ENCODE measurements around the gene IDE.

IDE gene

DNA sequence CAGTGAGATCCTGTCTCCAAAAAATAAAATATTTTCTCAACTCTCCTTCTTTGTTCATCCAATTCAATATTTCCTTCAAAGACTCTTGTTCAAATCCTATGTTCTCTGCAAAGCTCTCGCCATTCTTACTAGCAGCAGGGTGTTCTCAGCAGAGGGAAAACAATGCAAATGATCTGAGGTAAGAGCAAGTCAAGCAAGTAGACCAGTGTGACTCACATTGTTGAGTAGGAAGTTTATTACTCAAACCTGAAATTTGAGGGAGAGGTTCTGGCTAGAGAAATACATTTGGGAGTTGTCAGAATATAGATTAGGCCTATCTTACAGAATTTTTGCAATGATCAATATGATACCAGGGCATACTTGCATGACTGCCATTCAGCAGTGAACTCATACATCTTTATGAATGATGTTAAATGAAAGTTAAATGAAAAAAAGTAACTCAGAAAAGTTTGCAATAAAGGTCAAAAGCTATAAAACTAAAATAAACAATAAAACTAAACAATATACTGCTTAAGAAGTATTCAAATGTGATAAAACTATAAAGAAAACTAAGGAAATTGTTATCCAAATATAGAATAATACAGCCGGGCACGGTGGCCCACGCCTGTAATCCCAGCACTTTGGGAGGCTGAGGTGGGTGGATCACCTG lies 5.8 kb downstream of the IDE start:
- DNase-seq, result peak; percentile 25

- DNase-seq, result no peak
Observed at GRCh38 chr10:92562424-92562823, 11.5 kb downstream of the IDE start.

DNA sequence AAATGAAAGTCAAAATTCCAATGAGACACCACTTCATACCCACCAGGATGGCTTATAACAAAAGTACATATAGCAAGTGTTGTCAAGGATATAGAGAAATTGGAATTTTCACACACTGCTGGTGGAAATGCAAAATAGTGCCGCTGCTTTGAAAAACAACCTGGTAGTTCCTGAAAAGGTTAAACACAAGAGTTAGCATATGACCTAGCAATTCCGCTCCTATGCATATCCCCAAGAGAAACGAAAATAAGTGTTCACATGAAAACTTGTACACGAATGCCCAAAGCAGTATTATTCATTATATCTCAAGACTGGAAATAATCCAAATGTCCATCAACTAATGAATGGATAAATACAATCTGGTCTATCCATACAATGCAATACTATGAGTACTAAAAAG lies 14.8 kb downstream of the IDE start:
- no peak for DNase-seq

DNA sequence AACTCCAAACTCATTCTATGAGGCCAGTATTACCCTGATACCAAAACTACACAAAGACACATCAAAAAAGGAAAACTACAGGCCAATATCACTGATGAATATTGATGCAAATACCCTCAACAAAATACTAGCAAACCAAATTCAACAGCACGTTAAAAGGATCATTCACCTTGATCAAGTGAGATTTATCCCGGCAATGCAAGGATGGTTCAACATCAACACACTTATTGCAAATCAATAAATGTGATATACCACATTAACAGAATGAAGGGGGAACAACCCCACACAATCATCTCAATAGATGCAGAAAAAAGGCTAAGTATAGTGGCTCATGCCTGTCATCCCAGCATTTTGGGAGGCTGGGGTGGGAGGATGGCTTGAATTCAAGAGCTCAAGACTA lies 19.9 kb downstream of the IDE start:
- DNase-seq, result no peak

- DNase-seq, result no peak
Observed at GRCh38 chr10:92552310-92552709, 21.6 kb downstream of the IDE start.

GRCh38 chr10:92550924-92551323 lies 23.0 kb downstream of the IDE start:
- DNase-seq, result no peak

GRCh38 chr10:92547676-92548075 lies 26.2 kb downstream of the IDE start:
- DNase-seq, result no peak

GRCh38 chr10:92545556-92545955 lies 28.3 kb downstream of the IDE start:
- no peak for DNase-seq

DNA sequence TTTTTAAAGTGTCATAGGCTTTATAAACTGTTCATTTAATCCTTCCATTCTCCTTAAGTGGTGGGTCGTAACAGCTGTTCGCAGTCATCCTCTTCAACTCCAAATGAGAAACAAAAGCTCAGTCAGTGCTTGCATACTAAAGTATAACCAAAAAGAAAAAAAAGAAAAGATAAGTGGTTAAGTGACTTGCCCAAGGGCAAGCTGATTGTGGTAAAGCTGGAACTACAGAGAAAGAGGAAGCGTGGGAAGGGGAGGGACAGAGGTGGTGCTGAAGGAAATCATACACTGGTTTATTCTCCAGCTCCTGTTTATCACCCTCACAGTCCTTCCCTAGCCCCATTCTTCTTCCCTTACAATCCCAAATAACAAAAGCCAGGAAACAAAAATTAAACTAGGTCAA lies 29.6 kb downstream of the IDE start:
- DNase-seq, result peak; percentile 7

GRCh38 chr10:92542458-92542857 lies 31.4 kb downstream of the IDE start:
- DNase-seq, result no peak

GRCh38 chr10:92541583-92541982 lies 32.3 kb downstream of the IDE start:
- no peak for DNase-seq

DNA sequence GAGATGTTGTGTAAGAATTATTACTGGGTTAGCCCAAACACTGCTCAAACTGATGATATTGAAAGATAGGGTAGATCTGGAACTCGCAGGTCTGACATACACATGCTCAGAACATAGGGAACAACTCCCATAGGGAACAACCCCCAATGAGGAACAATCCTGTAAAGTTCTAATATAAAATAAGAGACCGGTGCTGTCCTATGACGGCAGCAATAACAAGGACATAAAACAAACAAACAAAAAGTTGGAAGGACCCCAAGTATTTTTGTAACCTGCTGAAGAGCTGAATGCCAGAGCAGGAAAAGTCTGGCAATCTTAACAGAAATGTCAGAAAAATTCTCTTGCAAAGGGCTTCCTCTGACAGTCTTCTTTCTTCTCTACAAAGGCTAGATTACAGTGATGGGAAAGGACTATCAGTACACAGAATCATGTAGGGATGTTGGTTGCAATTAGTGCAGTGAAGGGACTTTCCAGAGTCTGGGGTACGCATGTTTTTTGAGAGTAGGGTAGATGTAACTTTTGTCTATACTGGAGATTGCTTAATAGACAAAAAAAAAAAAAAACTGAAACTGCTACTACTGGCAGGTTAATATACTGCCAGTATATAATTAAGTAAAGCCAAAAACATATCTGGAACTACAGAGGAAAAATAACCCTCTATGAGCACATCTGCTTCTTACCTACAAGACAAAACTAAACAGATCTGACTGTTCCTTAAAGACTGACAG lies 35.5 kb downstream of the IDE start:
- DNase-seq, result no peak

DNA sequence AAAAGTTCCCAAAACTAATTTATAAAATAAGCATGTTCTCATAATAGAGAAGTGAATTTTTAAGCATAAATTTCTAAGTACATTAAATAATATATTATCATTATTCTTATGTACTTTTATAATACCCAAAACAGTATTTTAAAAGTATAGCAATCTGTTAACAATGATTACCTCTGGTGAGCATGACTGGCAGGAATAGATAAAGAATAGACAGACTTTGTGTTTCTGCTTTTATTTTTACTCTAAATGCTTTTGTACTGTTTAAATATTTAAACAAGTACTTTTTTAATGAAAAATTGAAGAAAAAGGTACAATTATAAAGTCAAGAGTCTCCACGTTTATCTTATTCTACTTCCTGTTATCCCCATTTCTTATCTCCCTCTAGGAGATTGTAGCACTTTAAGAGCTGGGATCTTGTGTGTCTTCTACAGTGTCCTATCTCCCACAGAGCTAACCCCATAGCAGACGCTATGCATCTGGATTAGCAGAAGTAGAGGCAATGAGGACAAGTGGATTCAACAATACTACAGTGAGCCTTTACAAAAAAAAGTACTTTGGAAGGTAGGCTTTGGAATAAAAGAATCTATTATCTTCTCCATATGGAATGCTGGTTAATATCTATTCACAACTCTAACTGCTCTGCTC lies 42.9 kb downstream of the IDE start:
- no peak for DNase-seq

- DNase-seq, result peak; percentile 54
Observed at GRCh38 chr10:92530421-92530820, 43.5 kb downstream of the IDE start.

DNA sequence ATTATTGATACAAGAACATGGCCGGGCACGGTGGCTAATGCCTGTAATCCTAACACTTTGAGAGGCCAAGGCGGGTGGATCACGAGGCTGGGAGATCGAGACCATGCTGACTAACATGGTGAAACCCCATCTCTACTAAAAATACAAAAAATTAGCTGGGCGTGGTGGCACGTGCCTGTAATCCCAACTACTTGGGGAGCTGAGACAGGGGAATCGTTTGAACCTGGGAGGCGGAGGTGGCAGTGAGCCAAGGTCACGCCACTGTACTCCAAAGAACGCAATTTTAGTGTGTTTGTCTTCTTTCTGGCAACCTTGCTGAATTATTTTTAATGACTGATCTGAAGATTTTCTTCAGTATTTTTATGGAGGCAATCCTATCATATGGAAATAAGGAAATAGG lies 46.2 kb downstream of the IDE start:
- no peak for DNase-seq

DNA sequence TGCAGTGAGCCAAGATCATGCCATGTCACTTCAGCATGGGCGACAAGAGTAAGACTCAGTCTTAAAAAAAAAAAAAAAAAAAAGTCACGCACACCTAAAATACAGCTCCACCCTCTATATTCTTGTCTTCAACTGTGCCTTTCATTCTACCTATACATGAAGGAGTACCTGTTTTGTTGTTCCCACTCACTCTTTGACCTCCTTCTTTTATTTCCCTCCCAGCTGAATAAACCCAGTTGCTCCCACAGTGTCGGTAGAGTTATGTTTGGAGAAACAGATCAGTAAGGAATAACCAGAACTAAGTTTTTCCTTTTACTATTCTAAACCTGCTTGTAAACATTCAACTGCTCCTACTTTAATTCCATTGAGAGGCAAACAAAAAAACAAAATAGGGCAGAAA lies 50.3 kb downstream of the IDE start:
- DNase-seq, result no peak

DNA sequence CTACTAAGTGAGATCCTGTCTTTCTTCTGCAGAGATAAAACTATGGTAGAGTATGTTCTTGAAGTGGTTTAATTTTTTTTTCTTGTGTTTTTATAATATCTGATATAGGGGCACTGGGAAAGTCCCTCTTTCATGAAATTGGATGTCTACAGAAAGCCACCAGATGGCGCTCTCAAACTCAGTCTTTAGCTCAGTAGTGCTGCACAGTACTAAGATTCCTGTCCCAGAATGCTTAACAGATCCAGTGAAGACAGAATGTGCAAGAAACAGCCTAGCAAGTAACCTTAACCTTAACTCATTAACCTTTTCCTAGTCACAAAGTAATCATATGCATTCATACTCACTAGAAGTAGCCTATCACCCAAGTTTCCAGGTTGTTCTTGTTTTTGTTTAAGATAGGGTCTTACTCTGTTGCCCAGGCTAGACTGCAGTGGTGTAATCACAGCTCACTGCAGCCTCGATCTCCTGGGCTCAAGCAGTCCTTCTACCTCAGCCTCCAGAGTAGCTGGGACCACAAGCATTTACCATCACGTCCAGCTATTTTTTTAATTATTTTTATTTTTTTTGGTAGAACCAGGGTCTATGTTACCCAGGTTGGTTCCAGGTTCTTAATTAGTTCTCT lies 56.7 kb downstream of the IDE start:
- peak; percentile 68 for DNase-seq

DNA sequence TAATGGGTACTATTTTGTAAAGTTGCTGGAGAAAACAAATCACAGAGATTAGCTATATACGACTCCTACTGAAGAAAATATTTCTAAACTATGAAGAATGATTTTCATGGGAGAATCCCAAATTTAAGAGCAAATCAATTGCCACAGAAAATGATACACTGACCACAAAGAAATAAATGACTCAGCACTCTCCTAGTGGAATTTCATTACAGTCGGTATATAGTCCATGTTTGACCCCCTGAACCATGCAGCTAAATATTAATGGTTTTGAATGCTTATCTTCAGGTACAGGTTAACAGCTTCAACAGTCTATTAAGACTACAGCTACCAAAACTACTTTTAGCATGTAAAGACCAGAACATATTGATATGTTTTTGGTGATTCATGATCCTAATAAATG lies 65.0 kb downstream of the IDE start:
- DNase-seq, result no peak

DNA sequence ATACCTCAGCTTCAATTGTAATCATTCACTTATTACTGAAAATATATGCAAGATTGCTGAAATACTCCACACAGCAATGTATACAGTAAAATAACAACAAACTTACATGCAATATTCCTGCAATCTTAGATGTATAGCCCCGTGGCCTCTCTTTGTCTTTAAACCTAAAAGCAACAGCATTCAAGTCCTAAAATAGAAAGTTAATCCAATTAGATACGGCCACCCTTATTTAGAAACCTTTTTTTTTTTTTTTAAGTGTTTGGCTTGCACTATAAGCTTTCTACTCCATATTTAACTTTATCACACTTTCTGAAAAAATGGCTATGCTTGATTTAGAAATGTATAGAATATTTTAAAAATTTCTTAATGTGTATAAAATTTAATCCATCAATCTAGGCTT lies 67.6 kb downstream of the IDE start:
- no peak for DNase-seq

GRCh38 chr10:92505044-92505443 lies 68.8 kb downstream of the IDE start:
- no peak for DNase-seq

DNA sequence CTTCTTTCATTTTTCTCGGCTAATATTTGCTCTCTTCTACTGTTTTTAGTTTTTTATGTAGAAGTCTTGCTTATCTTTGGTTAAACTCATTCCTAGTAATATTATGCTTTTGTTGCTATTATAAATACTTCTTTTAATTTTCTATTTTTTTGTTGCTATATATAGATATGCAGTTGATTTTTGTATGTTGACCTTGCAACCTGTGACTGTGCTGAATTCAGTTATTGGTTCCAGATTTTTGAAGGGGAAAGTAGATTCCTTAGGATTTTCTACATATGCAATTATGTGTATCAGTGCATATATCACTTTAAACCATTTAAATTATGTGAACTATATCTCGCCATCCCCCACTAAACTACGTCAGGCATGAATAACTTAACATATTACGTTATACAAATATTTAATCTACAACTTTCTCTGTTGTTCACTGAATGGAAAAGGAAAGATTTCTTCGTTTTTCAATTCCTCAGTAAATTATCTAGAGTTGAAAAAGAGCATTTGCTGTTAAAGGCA lies 71.5 kb downstream of the IDE start:
- DNase-seq, result no peak

DNA sequence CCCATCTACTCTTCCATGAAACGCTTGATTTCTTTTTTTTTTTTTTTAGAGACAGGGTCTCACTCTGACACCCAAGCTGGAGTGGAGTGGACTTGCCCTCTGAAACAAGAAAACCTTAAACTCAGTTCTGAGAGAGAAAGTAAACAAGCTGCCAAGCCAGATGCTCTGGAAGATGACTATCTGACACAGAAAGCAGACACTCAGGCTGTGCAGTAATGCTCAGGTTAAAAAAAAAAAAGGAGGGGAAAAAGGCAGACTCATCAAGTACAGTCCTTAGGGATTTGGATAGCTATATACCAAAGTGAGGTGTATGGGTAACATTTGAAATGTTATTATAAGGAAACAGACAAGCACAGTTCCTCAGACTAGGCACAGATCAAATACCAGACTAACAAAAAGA lies 80.5 kb downstream of the IDE start:
- no peak for DNase-seq

DNA sequence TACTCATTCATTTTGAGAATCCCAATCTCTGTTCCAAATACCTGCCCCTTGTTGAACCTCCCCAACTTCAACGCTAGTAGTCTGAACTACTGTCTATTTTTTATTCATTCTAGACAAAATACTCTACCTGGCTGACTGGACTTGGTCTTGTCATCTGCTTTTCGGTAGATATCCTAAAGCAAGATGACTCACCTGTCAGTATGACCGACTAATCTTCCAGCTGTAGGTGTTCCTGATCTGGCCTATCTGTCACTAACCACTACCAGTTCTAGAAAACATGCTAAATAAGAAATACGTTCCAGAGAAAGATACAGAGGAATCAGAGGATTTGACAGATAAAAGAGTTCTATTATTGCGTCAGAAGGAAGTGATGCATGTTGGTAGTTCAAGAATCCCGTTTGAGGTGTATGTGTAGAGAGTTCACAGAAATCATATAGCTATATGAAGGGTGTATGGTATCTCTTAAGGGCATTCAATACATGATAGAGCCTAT lies 81.1 kb downstream of the IDE start:
- DNase-seq, result no peak

Measured in fibroblast of skin of back (primary cell).